OCI-LY1 (cell line): ENCODE results near the gene DMWD.

Experiments used
- CTCF ChIP-seq: fragments of 200-600 bp; sonication (generic), shearing (Covaris generic); IDR thresholded peaks from 2 replicates; pipeline ENCODE4 v1.5.1; 2017; ENCODE audit warnings: mild to moderate bottlenecking, antibody characterized with exemption, low read length, moderate library complexity, mixed read lengths
- EZH2 ChIP-seq: fragments of 200-600 bp; sonication (generic), shearing (Covaris generic); IDR thresholded peaks from 2 replicates; pipeline ENCODE4 v1.8.0; 2017; ENCODE audit warnings: borderline replicate concordance, mixed run types, mild to moderate bottlenecking, antibody characterized with exemption, low read length, moderate library complexity, mixed read lengths

GRCh38 chr19:45781214-45782161, 11.2 kb downstream of the DMWD start:
- TF ChIP-seq EZH2 (no peak), CTCF (no peak)
